Fibroblast of skin of left quadriceps (primary cell): Measurements from ENCODE around the gene ZNF511.

ENCODE experiments used
- DNase-seq, 2 experiments: peaks; one replicate each; pipeline ENCODE4 v3.0.0-alpha.2; 2013; ENCODE audit warnings: low read depth in 2 of 2

Gene ZNF511

GRCh38 chr10:133335246-133336117 lies 26.8 kb downstream of the ZNF511 start:
- DNase-seq = peak in 1 of 2 experiments; percentile 15

DNA sequence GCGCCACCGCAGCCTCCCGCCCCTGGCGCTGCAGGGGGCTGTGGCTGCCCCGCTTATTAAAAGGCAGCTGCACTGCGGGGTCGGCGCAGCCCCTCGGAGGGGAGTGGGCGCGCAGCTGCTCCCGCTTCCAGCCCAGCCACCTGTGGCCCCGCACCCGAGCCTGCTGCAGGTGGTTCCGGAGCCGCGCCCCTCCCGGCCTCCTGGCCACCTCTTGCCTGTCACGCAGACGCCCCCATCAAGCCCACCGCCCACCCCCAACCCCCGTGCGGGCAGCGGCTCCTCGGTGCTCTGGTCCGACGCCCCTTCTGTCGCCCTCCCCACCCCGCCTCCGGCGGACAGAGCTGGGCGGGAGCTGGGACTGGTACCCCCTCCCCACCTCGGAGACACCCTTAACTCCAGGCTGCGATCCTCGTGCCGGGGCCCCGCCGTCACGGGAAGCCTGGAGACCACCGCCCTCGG lies 27.4 kb downstream of the ZNF511 start:
- no peak for DNase-seq

DNA sequence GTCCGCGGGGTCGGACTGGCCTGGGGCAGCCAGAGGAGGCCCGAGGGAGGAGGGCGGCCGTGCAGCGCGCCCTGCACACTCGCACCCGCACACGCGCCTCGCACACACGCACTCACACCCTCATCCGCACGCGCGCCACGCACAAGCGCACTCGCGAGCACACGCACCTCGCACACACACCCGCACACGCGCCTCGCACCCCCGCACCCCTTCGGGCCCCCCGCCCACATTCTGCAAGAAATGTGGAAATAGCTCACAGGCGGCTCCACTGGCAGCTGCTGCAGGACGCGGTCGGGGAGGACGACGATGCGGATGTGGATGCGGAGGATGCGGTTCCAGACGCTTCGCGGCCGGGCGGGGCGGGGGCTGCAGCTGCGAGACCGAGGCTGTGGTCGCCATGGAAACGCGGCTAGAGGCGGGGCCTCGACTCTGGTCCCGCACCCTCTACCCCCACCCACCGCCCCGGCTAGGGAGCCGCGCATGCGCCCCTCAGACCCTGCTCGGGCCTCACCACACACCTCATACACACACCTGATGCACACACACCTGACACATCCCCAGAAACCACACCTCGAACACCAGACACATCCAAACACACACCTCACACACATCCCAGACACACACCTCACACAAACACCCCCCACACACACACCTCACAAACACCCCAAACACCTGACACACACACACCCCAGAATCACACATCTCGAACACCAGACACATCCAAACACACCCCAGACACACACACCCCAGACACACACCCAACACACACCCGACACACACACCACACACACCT lies 28.1 kb downstream of the ZNF511 start, which contains the start of gene CALY:
Gene CALY, minus strand, starts transcription at position 320 of the 793 bp plus-strand sequence. CDS start 7,907 bp downstream, outside the sequence.
- DNase-seq = no peak

DNA sequence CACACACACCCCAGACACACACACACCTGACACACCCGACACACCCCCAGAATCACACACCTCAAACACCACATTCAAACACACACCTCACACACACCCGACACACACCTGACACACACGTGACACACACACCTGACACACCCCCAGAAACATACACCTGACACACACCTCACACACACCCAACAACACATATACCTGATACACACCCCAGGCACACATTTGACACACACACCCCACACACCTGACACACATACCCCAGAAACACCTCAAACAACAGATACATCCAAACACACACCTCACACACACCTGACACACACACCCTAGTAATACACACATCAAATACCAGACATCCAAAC lies 28.6 kb downstream of the ZNF511 start:
- no peak for DNase-seq

GRCh38 chr10:133338080-133339071 lies 29.7 kb downstream of the ZNF511 start:
- DNase-seq = no peak

GRCh38 chr10:133339708-133340380 lies 31.1 kb downstream of the ZNF511 start:
- DNase-seq = no peak

- no peak for DNase-seq
Observed at GRCh38 chr10:133341983-133342382, 33.3 kb downstream of the ZNF511 start.

DNA sequence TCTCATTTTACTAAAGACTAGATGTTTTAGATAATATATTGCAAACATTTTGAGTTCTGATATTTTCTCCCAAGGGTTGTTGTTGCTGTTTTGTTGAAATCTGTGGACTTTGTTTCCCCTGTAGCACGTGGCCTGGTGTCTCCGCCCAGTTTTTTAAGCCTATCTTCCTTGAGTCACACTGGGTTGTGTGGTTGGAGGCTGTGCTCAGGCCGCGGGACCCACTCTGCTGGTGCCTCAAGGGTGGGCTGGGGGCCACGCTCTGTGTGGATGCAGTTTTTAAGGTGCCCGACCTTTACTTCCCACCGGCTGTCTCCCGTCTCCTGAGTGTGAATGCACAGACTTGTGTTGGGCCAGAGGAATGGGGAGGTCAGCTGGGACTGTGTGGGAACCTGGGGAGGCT lies 34.2 kb downstream of the ZNF511 start:
- no peak for DNase-seq

- DNase-seq = no peak
Observed at GRCh38 chr10:133343558-133343957, 34.8 kb downstream of the ZNF511 start.

DNA sequence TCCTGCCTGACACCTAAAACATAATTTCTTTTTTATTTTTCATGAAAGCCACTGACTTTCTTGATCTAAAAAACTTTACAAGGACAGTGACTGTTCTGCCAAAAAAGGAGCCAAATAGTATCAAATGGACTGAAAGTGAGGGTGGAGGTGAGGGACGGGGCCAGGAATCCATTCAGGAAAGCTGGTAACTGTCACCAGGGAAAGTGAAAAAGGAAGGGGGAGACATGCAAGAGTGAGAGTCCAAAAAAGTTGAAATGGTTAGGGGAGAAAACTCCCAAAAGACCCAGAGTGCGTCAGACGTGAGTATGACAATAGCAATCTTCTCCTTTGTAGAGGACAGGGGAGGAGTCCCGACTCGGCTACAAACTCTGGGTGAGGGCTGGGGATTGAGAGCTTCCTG lies 35.5 kb downstream of the ZNF511 start:
- DNase-seq = no peak

GRCh38 chr10:133346413-133346812 lies 37.7 kb downstream of the ZNF511 start:
- DNase-seq = no peak

- no peak for DNase-seq
Observed at GRCh38 chr10:133347710-133348517, 39.2 kb downstream of the ZNF511 start.

- DNase-seq = no peak
Observed at GRCh38 chr10:133349160-133349568, 40.5 kb downstream of the ZNF511 start.

- DNase-seq = no peak
Observed at GRCh38 chr10:133349577-133350011, 40.9 kb downstream of the ZNF511 start.

- no peak for DNase-seq
Observed at GRCh38 chr10:133350283-133350949, 41.7 kb downstream of the ZNF511 start.

DNA sequence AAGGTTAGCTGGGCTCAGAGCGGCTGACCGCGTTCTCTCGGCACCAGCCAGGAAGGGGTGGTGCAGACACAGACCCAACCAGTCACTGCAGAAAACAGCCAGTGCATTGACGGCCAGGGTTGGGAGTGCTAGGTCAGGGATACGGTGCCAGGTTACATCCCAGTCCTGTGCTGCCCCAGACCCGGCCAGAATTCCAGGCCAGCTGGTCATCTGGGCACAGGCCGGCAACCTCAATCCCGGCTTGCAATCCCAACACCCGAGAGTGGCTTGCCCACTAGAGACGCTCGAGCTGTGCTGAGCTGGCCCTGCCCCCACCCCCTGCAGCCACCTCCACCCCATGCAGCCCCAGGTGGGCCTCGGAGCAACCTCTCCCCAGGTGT lies 42.2 kb downstream of the ZNF511 start:
- no peak for DNase-seq

DNA sequence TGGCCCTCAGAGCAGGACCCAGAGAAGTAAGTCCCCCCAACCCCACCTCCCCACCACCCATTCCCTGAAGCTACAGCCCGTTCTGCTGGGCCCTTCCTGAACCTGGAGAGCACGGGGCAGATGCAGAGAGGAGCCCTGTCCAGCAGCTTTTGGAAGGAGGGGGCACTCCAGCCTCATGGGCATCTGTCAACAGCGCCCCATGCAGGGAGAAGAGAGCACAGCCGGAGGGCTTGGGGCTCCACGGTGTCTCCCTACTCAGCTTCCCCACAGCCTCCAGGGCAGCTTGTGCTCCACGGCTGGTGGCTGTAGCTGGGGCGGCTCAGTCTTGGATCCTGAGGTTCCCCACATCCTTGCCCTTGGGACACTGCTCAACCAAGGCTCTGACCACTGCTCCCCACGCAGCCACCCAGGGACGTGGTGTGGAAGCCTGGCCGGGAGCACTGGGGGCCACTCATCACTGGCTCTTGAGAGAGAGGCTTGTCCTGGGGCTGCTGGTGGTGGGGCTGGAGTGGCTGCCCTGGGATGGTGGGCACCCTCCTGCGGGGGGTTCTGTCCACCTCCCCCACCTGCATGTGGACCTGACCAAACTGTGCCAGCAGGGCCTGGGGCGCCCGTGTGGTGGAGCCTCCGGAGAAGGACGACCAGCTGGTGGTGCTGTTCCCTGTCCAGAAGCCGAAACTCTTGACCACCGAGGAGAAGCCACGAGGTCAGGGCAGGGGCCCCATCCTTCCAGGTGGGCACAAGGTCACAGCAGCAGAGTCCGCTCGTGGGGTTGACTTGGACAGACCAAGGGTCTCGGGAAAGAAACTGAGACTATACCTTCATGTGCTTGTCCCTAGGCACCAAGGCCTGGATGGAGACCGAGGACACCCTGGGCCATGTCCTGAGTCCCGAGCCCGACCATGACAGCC lies 42.9 kb downstream of the ZNF511 start:
- DNase-seq = no peak

GRCh38 chr10:133353202-133353959 lies 44.7 kb downstream of the ZNF511 start:
- no peak for DNase-seq
